Gastroesophageal sphincter (tissue), 3 donors: ENCODE data around the gene EXOC3L4.

ENCODE experiments used
- CTCF ChIP-seq, 4 experiments: fragments of 200-600 bp in 2 of 4; fragments of 450-650 bp in 2 of 4; sonication (generic) in 1 of 4; IDR thresholded peaks; one replicate each; pipeline ENCODE4 v1.5.1; 2017 to 2019; ENCODE audit warnings: antibody characterized with exemption in 4 of 4, mild to moderate bottlenecking in 2 of 4, moderate library complexity in 2 of 4
- EP300 ChIP-seq: sonication (generic); formaldehyde crosslinking; IDR thresholded peaks from one replicate; pipeline ENCODE4 v1.6.1; 2017; ENCODE audit warnings: antibody characterized with exemption, mild to moderate bottlenecking
- POLR2A ChIP-seq, 2 donors: fragments of 450-650 bp; IDR thresholded peaks; one replicate each; pipeline ENCODE4 v1.6.1; 2017; ENCODE audit warnings: antibody characterized with exemption in 2 of 2, mild to moderate bottlenecking in 2 of 2, moderate library complexity in 1 of 2
- POLR2AphosphoS5 ChIP-seq: sonication (generic); formaldehyde crosslinking; IDR thresholded peaks from one replicate; pipeline ENCODE4 v1.6.1; 2017; ENCODE audit warnings: antibody characterized with exemption

DNA sequence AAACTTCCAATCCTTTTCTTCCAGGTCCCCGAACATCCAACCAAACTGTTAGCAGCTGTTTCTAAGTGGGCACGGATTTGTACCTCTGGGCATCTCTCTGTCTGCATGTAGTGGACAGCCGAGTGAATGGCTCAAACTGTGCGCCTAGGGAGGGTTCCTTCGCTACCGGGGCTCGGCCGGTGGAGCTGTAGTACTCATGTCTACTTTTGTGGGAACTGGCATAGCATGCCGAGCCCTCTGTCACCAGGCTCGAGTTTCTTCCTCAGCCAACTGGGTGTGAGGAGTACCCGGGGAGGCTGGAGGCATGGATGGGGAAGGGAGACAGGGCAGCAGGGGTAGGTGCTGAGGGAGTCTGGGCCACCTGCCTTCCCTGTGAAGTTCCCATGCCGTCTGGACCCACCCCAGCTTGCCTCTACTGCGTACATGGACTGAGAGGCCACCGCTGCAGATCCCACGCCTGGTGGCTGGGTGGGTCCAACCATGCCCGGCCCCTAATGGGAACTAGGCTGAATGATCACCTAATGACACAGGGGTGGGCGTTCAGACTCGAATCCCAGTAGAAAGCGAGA is 51.7 kb downstream of the EXOC3L4 start:
- TF ChIP-seq EP300: no peak
- TF ChIP-seq POLR2A (IDR thresholded peaks at IDR 0.05): no peak
- TF ChIP-seq POLR2AphosphoS5: no peak
- TF ChIP-seq CTCF (IDR thresholded peaks at IDR 0.05): no peak
